Measurements from ENCODE around the gene NECAB3.
"Not testable (repeated sequence)": the region's sequence is repeated elsewhere in the genome, so short reads cannot be mapped to it uniquely, and the experiment has no call there.

NECAB3 gene

GRCh38 chr20:33698966-33699365 lies 24.7 kb upstream of the NECAB3 start:
- DNase-seq (ENCODE audit: low read depth in 3 of 3, low spot score in 1 of 3) = not testable (repeated sequence)

- no peak for DNase-seq (ENCODE audit: low read depth in 3 of 3, low spot score in 1 of 3)
These were observed 22.9 kb upstream of the NECAB3 start for GRCh38 chr20:33697129-33697528.

- DNase-seq (ENCODE audit: low read depth in 3 of 3, low spot score in 1 of 3) = no peak
These were observed 22.2 kb upstream of the NECAB3 start for GRCh38 chr20:33696448-33696847.

GRCh38 chr20:33694639-33695012 lies 20.4 kb upstream of the NECAB3 start:
- DNase-seq (ENCODE audit: low read depth in 3 of 3, low spot score in 1 of 3) = no peak

- DNase-seq (ENCODE audit: low read depth in 3 of 3, low spot score in 1 of 3) = no peak
These were observed 19.8 kb upstream of the NECAB3 start for GRCh38 chr20:33693741-33694638.

GRCh38 chr20:33693289-33693688 lies 19.1 kb upstream of the NECAB3 start:
- DNase-seq (ENCODE audit: low read depth in 3 of 3, low spot score in 1 of 3) = no peak

GRCh38 chr20:33689973-33690372 lies 15.7 kb upstream of the NECAB3 start:
- DNase-seq (ENCODE audit: low read depth in 3 of 3, low spot score in 1 of 3) = no peak

GRCh38 chr20:33689493-33689892 lies 15.3 kb upstream of the NECAB3 start:
- DNase-seq (ENCODE audit: low read depth in 3 of 3, low spot score in 1 of 3) = no peak

GRCh38 chr20:33688938-33689424 lies 14.8 kb upstream of the NECAB3 start:
- no peak for DNase-seq (ENCODE audit: low read depth in 3 of 3, low spot score in 1 of 3)

- no peak for DNase-seq (ENCODE audit: low read depth in 3 of 3, low spot score in 1 of 3)
These were observed 14.0 kb upstream of the NECAB3 start for GRCh38 chr20:33687993-33688937.

- no peak for DNase-seq (ENCODE audit: low read depth in 3 of 3, low spot score in 1 of 3)
These were observed 13.2 kb upstream of the NECAB3 start for GRCh38 chr20:33687370-33687915.

- DNase-seq (ENCODE audit: low read depth in 3 of 3, low spot score in 1 of 3) = no peak
These were observed 12.7 kb upstream of the NECAB3 start for GRCh38 chr20:33686984-33687366.

- DNase-seq (ENCODE audit: low read depth in 3 of 3, low spot score in 1 of 3) = peak; percentile 81 to 94 (median 82)
These were observed 12.1 kb upstream of the NECAB3 start, which contains the start of gene E2F1 for GRCh38 chr20:33686100-33686983. Gene E2F1 (minus strand): TSS chr20:33686385. CDS start chr20:33686264, 121 bp downstream.

- DNase-seq (ENCODE audit: low read depth in 3 of 3, low spot score in 1 of 3) = peak in 1 of 3 donors; percentile 45
These were observed 11.3 kb upstream of the NECAB3 start for GRCh38 chr20:33685328-33686099.

- no peak for DNase-seq (ENCODE audit: low read depth in 3 of 3, low spot score in 1 of 3)
These were observed 10.5 kb upstream of the NECAB3 start for GRCh38 chr20:33684533-33685327.

- DNase-seq (ENCODE audit: low read depth in 3 of 3, low spot score in 1 of 3) = no peak
These were observed 7.6 kb upstream of the NECAB3 start for GRCh38 chr20:33681728-33682353.

- DNase-seq (ENCODE audit: low read depth in 3 of 3, low spot score in 1 of 3) = no peak
These were observed 7.1 kb upstream of the NECAB3 start for GRCh38 chr20:33681288-33681687.

GRCh38 chr20:33680686-33681085 lies 6.5 kb upstream of the NECAB3 start:
- no peak for DNase-seq (ENCODE audit: low read depth in 3 of 3, low spot score in 1 of 3)
